CD4-positive, alpha-beta memory T cell (primary cell): Measurements from ENCODE around the gene GCN1. TPM values are rescaled to one million over a fixed set of nuclear protein-coding genes. Genes with fewer than 3 reads are reported as not detected.
A peak's percentile ranks its signal among the peaks of the same experiment; 100 is the strongest.

ENCODE experiments used
- CTCF ChIA-PET: fragments of 350-600 bp; sonication (Branson Sonifier 250); formaldehyde crosslinking; loops from one replicate; lab custom pipeline; 2021; ENCODE audit warnings: inconsistent platforms; ENCODE audit not compliant: partially characterized antibody; lab: Charles Lee
- POLR2A ChIA-PET: fragments of 350-600 bp; sonication (Branson Sonifier 250); formaldehyde crosslinking; loops from one replicate; lab custom pipeline; 2021; ENCODE audit not compliant: partially characterized antibody; lab: Charles Lee
- DNase-seq, 5 donors: peaks; one replicate each; pipeline versions ENCODE4 v3.0.0 to v3.0.0-alpha.2; 2020 to 2022; ENCODE audit warnings: mixed read lengths in 1 of 5
- H3K27ac ChIP-seq: one replicate; pipeline ENCODE4 v1.7.0; 2013; ENCODE audit warnings: low read depth, low read length
- H3K27me3 ChIP-seq: 2 replicates; pipeline ENCODE4 v1.7.0; 2013; ENCODE audit warnings: mild to moderate bottlenecking, low read length, moderate library complexity; ENCODE audit not compliant: insufficient read depth
- H3K36me3 ChIP-seq: 2 replicates; pipeline ENCODE4 v1.7.0; 2013; ENCODE audit warnings: mild to moderate bottlenecking, low read length, moderate library complexity; ENCODE audit not compliant: insufficient read depth
- H3K4me1 ChIP-seq: 2 replicates; pipeline ENCODE4 v1.7.0; 2013; ENCODE audit warnings: mild to moderate bottlenecking, low read length, moderate library complexity; ENCODE audit not compliant: insufficient read depth
- H3K4me3 ChIP-seq, 2 donors: one replicate each; pipeline ENCODE4 v1.7.0; 2013; ENCODE audit warnings: low read length in 2 of 2, mild to moderate bottlenecking in 1 of 2
- H3K9me3 ChIP-seq, 2 donors: one replicate each; pipeline ENCODE4 v1.7.0; 2013; ENCODE audit warnings: low read length in 2 of 2, control low read depth in 1 of 2; ENCODE audit not compliant: control insufficient read depth in 1 of 2
- H3K27ac Mint-ChIP-seq, 7 donors: one replicate each; pipeline ENCODE4 v1.8.0; 2020 to 2021; ENCODE audit warnings: mixed read lengths in 7 of 7, mild to moderate bottlenecking in 6 of 7, inconsistent platforms in 3 of 7, moderate library complexity in 3 of 7
- H3K27me3 Mint-ChIP-seq, 2 donors: one replicate each; pipeline ENCODE4 v1.8.0; 2020 to 2021; ENCODE audit warnings: mixed read lengths in 2 of 2
- H3K36me3 Mint-ChIP-seq, 2 donors: one replicate each; pipeline ENCODE4 v1.8.0; 2020 to 2021; ENCODE audit warnings: mixed read lengths in 2 of 2, inconsistent platforms in 1 of 2, mild to moderate bottlenecking in 1 of 2
- H3K4me1 Mint-ChIP-seq, 4 donors: one replicate each; pipeline ENCODE4 v1.8.0; 2020 to 2021; ENCODE audit warnings: mixed read lengths in 4 of 4, mild to moderate bottlenecking in 1 of 4
- H3K4me3 Mint-ChIP-seq, 8 donors: one replicate each; pipeline ENCODE4 v1.8.0; 2020 to 2021; ENCODE audit warnings: mixed read lengths in 8 of 8, mild to moderate bottlenecking in 7 of 8, moderate library complexity in 6 of 8, inconsistent platforms in 3 of 8
- H3K9me3 Mint-ChIP-seq, 8 donors: one replicate each; pipeline ENCODE4 v1.8.0; 2020 to 2021; ENCODE audit warnings: mixed read lengths in 8 of 8, mild to moderate bottlenecking in 5 of 8, inconsistent platforms in 3 of 8, moderate library complexity in 1 of 8
- intact Hi-C: fragments of 100-400 bp; cut with micrococcal nuclease; formaldehyde crosslinking; loops from one replicate; pipeline ENCODE4 v1.15.1; 2023
- polyA plus RNA-seq, 2 donors: library from polyadenylated mRNA; unstranded; fragments of 300-500 nt; fragmentation: Illumina TruSeq; gene quantifications; one replicate each; pipeline ENCODE4 v1.2.3, GENCODE V29; 2021
- total RNA-seq, 2 experiments: library from RNA; stranded (reverse); gene quantifications; one replicate each; pipeline ENCODE4 v1.2.3, GENCODE V29; 2021

Gene GCN1
- total and polyA plus RNA-seq, 4 experiments from 2014 or later = 13.9 to 132 (median 78.1) TPM

- peaks cover 13 to 19% (median 15%) of the 10 kb centered on the region in 4 donors for H3K4me1 Mint-ChIP-seq
- no peaks in the 10 kb centered on the region for H3K27me3 Mint-ChIP-seq
- Histone ChIP-seq H3K27ac (no peak overlapping the region), H3K27me3 (no peaks in the 10 kb centered on the region), H3K9me3 (no peaks in the 10 kb centered on the region), H3K36me3 (peaks cover 68% of the 10 kb centered on the region), H3K4me3 (no peak overlapping the region), H3K4me1 (peaks cover 17% of the 10 kb centered on the region)
- H3K36me3 Mint-ChIP-seq = peaks cover 12 to 56% of the 10 kb centered on the region in 2 donors
- ChIA-PET CTCF (interaction anchor here (2.2 to 17.5 kb wide), 2 partner anchors 20 to 32 kb away, joined by 9 to 1075 read pairs; partner anchors contain the start of genes PXN and RPLP0), POLR2A (interaction anchor here (1.2 to 12.6 kb wide), 5 partner anchors 9 to 41 kb away, joined by 3 to 338 read pairs (median 5); partner anchors contain the start of genes PXN and RPLP0)
- no peak for DNase-seq
- peaks cover 0 to 5% (median 0%) of the 10 kb centered on the region in 8 donors for H3K9me3 Mint-ChIP-seq
- no peak overlapping the region for H3K27ac Mint-ChIP-seq
- H3K4me3 Mint-ChIP-seq = no peak overlapping the region
- intact Hi-C loops = no loop called here
These were observed 27.0 kb upstream of the GCN1 start for GRCh38 chr12:120221576-120221900.

GRCh38 chr12:120220838-120221575, 26.5 kb upstream of the GCN1 start:
- peaks cover 68% of the 10 kb centered on the region for H3K36me3 ChIP-seq
- H3K4me3 ChIP-seq = no peak overlapping the region
- H3K9me3 ChIP-seq = no peaks in the 10 kb centered on the region
- H3K9me3 Mint-ChIP-seq = peaks cover 0 to 5% (median 0%) of the 10 kb centered on the region in 8 donors
- DNase-seq = no peak
- no peaks in the 10 kb centered on the region for H3K27me3 Mint-ChIP-seq
- peak overlapping the region in 2 of 7 donors; percentile 36 to 52 for H3K27ac Mint-ChIP-seq
- intact Hi-C loops = no loop called here
- no peaks in the 10 kb centered on the region for H3K27me3 ChIP-seq
- POLR2A ChIA-PET = interaction anchor here (1.2 to 12.6 kb wide), 6 partner anchors 7 to 42 kb away, joined by 3 to 338 read pairs (median 8); partner anchors contain the start of genes PXN and RPLP0
- peaks cover 12 to 55% of the 10 kb centered on the region in 2 donors for H3K36me3 Mint-ChIP-seq
- peaks cover 8 to 14% (median 10%) of the 10 kb centered on the region in 4 donors for H3K4me1 Mint-ChIP-seq
- H3K27ac ChIP-seq = no peak overlapping the region
- CTCF ChIA-PET = interaction anchor here (2.2 to 17.5 kb wide), 2 partner anchors 20 to 32 kb away, joined by 9 to 1075 read pairs; partner anchors contain the start of genes PXN and RPLP0
- H3K4me1 ChIP-seq = peaks cover 12% of the 10 kb centered on the region
- no peak overlapping the region for H3K4me3 Mint-ChIP-seq

- Histone ChIP-seq H3K4me1 (no peaks in the 10 kb centered on the region), H3K27ac (no peak overlapping the region), H3K9me3 (no peaks in the 10 kb centered on the region), H3K36me3 (peaks cover 83% of the 10 kb centered on the region), H3K27me3 (no peaks in the 10 kb centered on the region), H3K4me3 (no peak overlapping the region)
- no peak for DNase-seq
- peaks cover 0 to 5% (median 0%) of the 10 kb centered on the region in 8 donors for H3K9me3 Mint-ChIP-seq
- H3K27ac Mint-ChIP-seq = peak overlapping the region in 1 of 7 donors; percentile 59
- intact Hi-C loops = no loop called here
- CTCF ChIA-PET = interaction anchor here (0.7 to 17.5 kb wide), 4 partner anchors 10 to 34 kb away, joined by 3 to 1075 read pairs (median 13); partner anchors contain the start of gene PXN
- POLR2A ChIA-PET = interaction anchor here (0.8 to 3.3 kb wide), 5 partner anchors 9 to 72 kb away, joined by 3 to 27 read pairs (median 5); partner anchors contain the start of genes RNU4-2 and RPLP0
- H3K4me1 Mint-ChIP-seq = peaks cover 0 to 4% (median 0%) of the 10 kb centered on the region in 4 donors
- H3K4me3 Mint-ChIP-seq = no peak overlapping the region
- no peaks in the 10 kb centered on the region for H3K27me3 Mint-ChIP-seq
- H3K36me3 Mint-ChIP-seq = peaks cover 12 to 59% of the 10 kb centered on the region in 2 donors
These were observed 24.4 kb upstream of the GCN1 start for GRCh38 chr12:120218680-120219606.

- Mint-ChIP-seq H3K9me3 (peaks cover 0 to 2% (median 0%) of the 10 kb centered on the region in 8 donors), H3K36me3 (peaks cover 10 to 60% of the 10 kb centered on the region in 2 donors), H3K4me3 (no peak overlapping the region), H3K4me1 (no peaks in the 10 kb centered on the region), H3K27ac (no peak overlapping the region), H3K27me3 (no peaks in the 10 kb centered on the region)
- ChIA-PET POLR2A (interaction anchor here (0.6 to 1.8 kb wide), 4 partner anchors 10 to 237 kb away, joined by 3 to 6 read pairs (median 4); partner anchors contain the start of gene PXN), CTCF (interaction anchor here (0.7 to 17.5 kb wide), 3 partner anchors 9 to 36 kb away, joined by 3 to 1075 read pairs (median 4); partner anchors contain the start of gene PXN)
- no peak for DNase-seq
- intact Hi-C loops = no loop called here
- Histone ChIP-seq H3K36me3 (peaks cover 84% of the 10 kb centered on the region), H3K4me3 (no peak overlapping the region), H3K27ac (no peak overlapping the region), H3K27me3 (no peaks in the 10 kb centered on the region), H3K4me1 (no peaks in the 10 kb centered on the region), H3K9me3 (no peaks in the 10 kb centered on the region)
These were observed 22.5 kb upstream of the GCN1 start for GRCh38 chr12:120216742-120217605.

- no peak overlapping the region for H3K4me3 Mint-ChIP-seq
- Histone ChIP-seq H3K9me3 (no peaks in the 10 kb centered on the region), H3K4me1 (no peaks in the 10 kb centered on the region), H3K4me3 (no peak overlapping the region), H3K27ac (no peak overlapping the region), H3K36me3 (peaks cover 84% of the 10 kb centered on the region), H3K27me3 (no peaks in the 10 kb centered on the region)
- DNase-seq = peak in 1 of 5 donors; percentile 15
- ChIA-PET POLR2A (interaction anchor here (1.5 to 1.8 kb wide), 2 partner anchors 9 to 49 kb away, joined by 4 to 6 read pairs; partner anchors contain the start of gene PXN), CTCF (interaction anchor here (1.4 to 17.5 kb wide), 2 partner anchors 12 to 37 kb away, joined by 4 to 1075 read pairs; partner anchors contain the start of gene PXN)
- peak overlapping the region in 5 of 7 donors; percentile 24 to 88 (median 66) for H3K27ac Mint-ChIP-seq
- intact Hi-C loops = no loop called here
- H3K36me3 Mint-ChIP-seq = peaks cover 19 to 64% of the 10 kb centered on the region in 2 donors
- no peaks in the 10 kb centered on the region for H3K4me1 Mint-ChIP-seq
- no peaks in the 10 kb centered on the region for H3K9me3 Mint-ChIP-seq
- no peaks in the 10 kb centered on the region for H3K27me3 Mint-ChIP-seq
These were observed 21.5 kb upstream of the GCN1 start for GRCh38 chr12:120215766-120216735.
